GM18868 (cell line): Measurements from ENCODE around the gene KNG1.

Experiments
- ATAC-seq: cut with Tn5 transposase; IDR thresholded peaks from one replicate; pipeline ENCODE4 v1.9.1; 2021; ENCODE audit warnings: mild to moderate bottlenecking, moderate library complexity; ENCODE audit not compliant: unreplicated experiment

KNG1 gene

GRCh38 chr3:186772701-186773417 is 55.7 kb downstream of the KNG1 start:
- ATAC-seq = peak; percentile 87

GRCh38 chr3:186775999-186776398 is 58.8 kb downstream of the KNG1 start:
- ATAC-seq = no peak

- ATAC-seq = no peak
Measured at GRCh38 chr3:186779204-186779603, 62.0 kb downstream of the KNG1 start.

- peak; percentile 12 for ATAC-seq
Measured at GRCh38 chr3:186782542-186783057, 65.4 kb downstream of the KNG1 start.

GRCh38 chr3:186783058-186783730 is 66.0 kb downstream of the KNG1 start, which contains the start of gene EIF4A2:
EIF4A2 (plus strand) TSS chr3:186783577; CDS start chr3:186783611, 34 bp downstream.
- ATAC-seq = peak; percentile 66

- ATAC-seq = peak; percentile 76
Measured at GRCh38 chr3:186783731-186784515, 66.8 kb downstream of the KNG1 start.

- no peak for ATAC-seq
Measured at GRCh38 chr3:186784820-186785494, 67.8 kb downstream of the KNG1 start.

GRCh38 chr3:186785495-186786018 is 68.4 kb downstream of the KNG1 start:
- no peak for ATAC-seq

- ATAC-seq = no peak
Measured at GRCh38 chr3:186786922-186787321, 69.8 kb downstream of the KNG1 start.

GRCh38 chr3:186787642-186788481 is 70.7 kb downstream of the KNG1 start:
- ATAC-seq = no peak

- no peak for ATAC-seq
Measured at GRCh38 chr3:186788482-186789370, 71.6 kb downstream of the KNG1 start.

GRCh38 chr3:186789554-186790260 is 72.5 kb downstream of the KNG1 start:
- no peak for ATAC-seq

- no peak for ATAC-seq
Measured at GRCh38 chr3:186790261-186790981, 73.3 kb downstream of the KNG1 start.
